Panc1 (cell line): ENCODE results near the gene SCYGR6. TPM values are rescaled to one million over a fixed set of nuclear protein-coding genes. Genes with fewer than 3 reads are reported as not detected.
A peak's percentile ranks its signal among the peaks of the same experiment; 100 is the strongest.
"Not testable (repeated sequence)": the region's sequence is repeated elsewhere in the genome, so short reads cannot be mapped to it uniquely, and the experiment has no call there.

ENCODE experiments used
- ATAC-seq: fragments of 200-7000 bp; cut with Tn5 transposase; 2 replicates; pipeline ENCODE4 v1.9.1; 2020; ENCODE audit warnings: mild to moderate bottlenecking, moderate library complexity
- BruUV-seq: library from RNA; stranded (reverse); fragments of 400-500 nt; replicated peaks from 2 replicates; lab custom pipeline; 2021; lab: Mats Ljungman, UMichigan
- CTCF ChIA-PET: fragments of 300-600 bp; sonication (Branson Sonifier 250); formaldehyde crosslinking; loops from one replicate; lab custom pipeline; 2022; ENCODE audit warnings: antibody characterized with exemption; lab: Charles Lee
- POLR2A ChIA-PET: fragments of 300-600 bp; sonication (Branson Sonifier 250); formaldehyde crosslinking; loops from one replicate; lab custom pipeline; 2022; ENCODE audit warnings: antibody characterized with exemption; lab: Charles Lee
- DNase-seq: peaks from one replicate; pipeline ENCODE4 v3.0.0-alpha.2; 2010; ENCODE audit warnings: low read depth, low spot score
- H3K27ac ChIP-seq: 2 replicates; pipeline ENCODE4 v1.5.1; 2011; ENCODE audit warnings: mild to moderate bottlenecking, low read length, inconsistent platforms
- H3K27me3 ChIP-seq: fragments of 200-500 bp; sonication (Bioruptor generic); 2 replicates; pipeline ENCODE4 v1.6.0; 2014; ENCODE audit warnings: low read length, inconsistent platforms; ENCODE audit not compliant: control insufficient read depth, insufficient read depth
- H3K36me3 ChIP-seq: fragments of 200-500 bp; sonication (Bioruptor generic); 2 replicates; pipeline ENCODE4 v1.5.1; 2014; ENCODE audit warnings: inconsistent platforms, mild to moderate bottlenecking, low read length, moderate library complexity; ENCODE audit not compliant: control insufficient read depth, insufficient read depth
- H3K4me1 ChIP-seq: 2 replicates; pipeline ENCODE4 v1.5.1; 2011; ENCODE audit warnings: inconsistent platforms, mild to moderate bottlenecking, low read length, moderate library complexity; ENCODE audit not compliant: control insufficient read depth, insufficient read depth
- H3K4me3 ChIP-seq, 2 experiments: 2 replicates each; pipeline ENCODE4 v1.5.1; 2011 to 2012; ENCODE audit warnings: low read depth in 2 of 2, low read length in 2 of 2, mild to moderate bottlenecking in 2 of 2, inconsistent platforms in 1 of 2, moderate library complexity in 1 of 2
- H3K9me3 ChIP-seq: fragments of 200-500 bp; sonication (Bioruptor generic); 2 replicates; pipeline ENCODE4 v1.5.1; 2014; ENCODE audit warnings: low read depth, mild to moderate bottlenecking, inconsistent platforms, low read length, moderate library complexity; ENCODE audit not compliant: control insufficient read depth, insufficient read depth
- CTCF ChIP-seq: fragments of 450-650 bp; IDR thresholded peaks from 2 replicates; pipeline ENCODE4 v1.5.1; 2017; ENCODE audit warnings: mild to moderate bottlenecking
- POLR2AphosphoS5 ChIP-seq: IDR thresholded peaks from 2 replicates; pipeline ENCODE4 v1.6.1; 2012; ENCODE audit warnings: mild to moderate bottlenecking, low read depth, low read length, moderate library complexity
- REST ChIP-seq, 2 experiments: IDR thresholded peaks; 2 replicates each; pipeline ENCODE4 v1.6.1; 2011 to 2012; ENCODE audit warnings: low read depth in 2 of 2, control low read depth in 1 of 2, low read length in 1 of 2, mild to moderate bottlenecking in 1 of 2, moderate library complexity in 1 of 2; ENCODE audit not compliant: insufficient read depth in 1 of 2
- SIN3A ChIP-seq: IDR thresholded peaks from 2 replicates; pipeline ENCODE4 v1.6.1; 2012; ENCODE audit warnings: low read depth, mild to moderate bottlenecking, low read length, moderate library complexity, borderline replicate concordance; ENCODE audit not compliant: insufficient read depth
- TCF7L2 ChIP-seq: IDR thresholded peaks from 2 replicates; pipeline ENCODE4 v1.6.1; 2011; ENCODE audit warnings: mild to moderate bottlenecking, low read depth, low read length, inconsistent platforms
- in situ Hi-C: cut with HindIII; loops from 2 replicates; pipeline ENCODE4 v1.10.0; 2016; ENCODE audit warnings: low sequenced_read_pairs, low pct_unique_long_range_greater_than_20kb
- intact Hi-C: fragments of 100-400 bp; cut with micrococcal nuclease; formaldehyde crosslinking; loops from one replicate; pipeline ENCODE4 v1.10.0; 2022; ENCODE audit not compliant: unreplicated experiment
- total RNA-seq: library from RNA; stranded (reverse); gene quantifications from one replicate; pipeline ENCODE4 v1.2.1, GENCODE V29; 2021; ENCODE audit not compliant: unreplicated experiment

Gene SCYGR6
- total RNA-seq, 1 experiment from 2014 or later = not detected

GRCh38 chr2:227740705-227741104, 16.1 kb upstream of the SCYGR6 start:
- CTCF ChIA-PET = interaction anchor here (0.6 to 0.7 kb wide), 2 partner anchors 53 to 1241 kb away, joined by 4 to 5 read pairs; no protein-coding TSS in a partner anchor
- intact Hi-C loops, H3K4me1 ChIP-seq, H3K4me3 ChIP-seq, DNase-seq, H3K36me3 ChIP-seq, H3K27me3 ChIP-seq, ATAC-seq, H3K9me3 ChIP-seq, H3K27ac ChIP-seq, POLR2A ChIA-PET, BruUV-seq, in situ Hi-C loops: not testable (repeated sequence)
- peak; percentile 28 for TF ChIP-seq CTCF

DNA sequence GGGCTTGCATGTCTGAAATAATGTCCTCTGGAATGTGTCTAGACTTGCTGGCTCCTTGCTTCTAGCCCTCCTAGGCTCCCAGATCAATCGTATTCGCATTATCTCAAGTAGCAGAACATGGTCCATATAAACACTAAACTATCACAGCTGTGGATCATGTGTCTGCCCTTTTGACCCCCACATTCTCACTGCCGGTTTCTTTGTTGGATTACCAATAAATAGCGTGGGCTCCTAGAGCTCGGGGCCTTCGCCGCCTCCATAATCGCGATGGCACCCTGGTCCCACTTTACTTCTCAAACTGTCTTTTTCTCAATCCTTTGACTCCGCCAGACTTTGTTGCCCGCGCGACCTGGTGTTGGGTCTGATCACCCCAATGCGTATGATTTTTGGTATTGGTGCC, 14.8 kb upstream of the SCYGR6 start:
- H3K4me3 ChIP-seq = no peak overlapping the region
- intact Hi-C loops (no loop called here), in situ Hi-C loops (no loop called here)
- no peaks in the 10 kb centered on the region for H3K9me3 ChIP-seq
- ATAC-seq (no peak), DNase-seq (no peak)
- H3K36me3 ChIP-seq = no peaks in the 10 kb centered on the region
- ChIA-PET POLR2A (no interaction called here), CTCF (no interaction called here)
- H3K27ac ChIP-seq = no peak overlapping the region
- BruUV-seq = no TSS peak
- H3K27me3 ChIP-seq = no peaks in the 10 kb centered on the region
- TF ChIP-seq POLR2AphosphoS5 (no peak), REST (IDR thresholded peaks at IDR 0.05; ENCODE audit: insufficient read depth in 1 of 2, low read depth in 2 of 2, low read length in 1 of 2) (no peak), TCF7L2 (no peak)
- no peaks in the 10 kb centered on the region for H3K4me1 ChIP-seq

DNA sequence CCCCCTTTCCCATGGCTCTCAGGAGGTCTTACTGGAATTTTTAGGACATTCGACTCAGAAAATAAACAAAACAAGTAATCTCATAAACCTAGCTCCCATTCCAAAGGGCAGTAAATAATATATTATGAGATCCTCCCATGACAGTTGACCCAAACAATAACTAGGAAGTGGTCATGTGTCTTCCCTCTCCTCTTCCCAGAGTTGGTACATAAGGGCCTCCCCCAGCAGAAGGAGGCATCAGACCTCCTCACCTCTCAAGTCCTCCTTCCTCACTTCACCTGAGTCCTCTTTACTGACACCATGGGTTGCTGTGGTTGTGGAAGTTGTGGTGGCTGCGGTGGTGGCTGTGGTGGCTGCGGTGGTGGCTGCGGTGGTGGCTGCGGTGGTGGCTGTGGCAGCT, 3.5 kb upstream of the SCYGR6 start, which contains the start of gene SCYGR7:
Gene SCYGR7, plus strand, starts transcription at position 301 of the 400 bp plus-strand sequence. Its CDS starts 0 bp downstream, at position 301.
- DNase-seq = no peak
- in situ Hi-C loops = no loop called here

More for the DNA sequence above, 3.5 kb upstream of the SCYGR6 start, which contains the start of gene SCYGR7:
- intact Hi-C loops = no loop called here
- no peak for TF ChIP-seq REST (IDR thresholded peaks at IDR 0.05; ENCODE audit: insufficient read depth in 1 of 2, low read depth in 2 of 2, low read length in 1 of 2)
- TF ChIP-seq POLR2AphosphoS5 = no peak
- TF ChIP-seq CTCF = no peak
- no peak for TF ChIP-seq TCF7L2
- no peak for TF ChIP-seq SIN3A
- Histone ChIP-seq H3K36me3 (no peaks in the 10 kb centered on the region), H3K27ac (no peak within 1 kb of the TSS), H3K4me3 (no peak within 1 kb of the TSS), H3K4me1 (no peaks in the 10 kb centered on the region), H3K9me3 (no peaks in the 10 kb centered on the region), H3K27me3 (peaks cover 3% of the 10 kb centered on the region; the same call in 1 of the 2 replicates)
- ATAC-seq = no peak
- CTCF ChIA-PET = no interaction called here
- POLR2A ChIA-PET = no interaction called here
- BruUV-seq = no TSS peak
